ENCODE data around the gene TFAP2A. TPM values are rescaled to one million over a fixed set of nuclear protein-coding genes. Genes with fewer than 3 reads are reported as not detected.
A peak's percentile ranks its signal among the peaks of the same experiment; 100 is the strongest.

TFAP2A gene
- total RNA-seq, 1 donor from 2014 or later, result not detected

- peak; percentile 32 to 43 for DNase-seq (ENCODE audit: low read depth in 2 of 2)
These were observed 2.2 kb downstream of the TFAP2A start for GRCh38 chr6:10412461-10413261.

- peak; percentile 53 to 60 for DNase-seq (ENCODE audit: low read depth in 2 of 2)
These were observed 2.9 kb downstream of the TFAP2A start for GRCh38 chr6:10411971-10412460.

GRCh38 chr6:10411131-10411970 is 3.5 kb downstream of the TFAP2A start:
- no peak for DNase-seq (ENCODE audit: low read depth in 2 of 2)

GRCh38 chr6:10410207-10411050 is 4.4 kb downstream of the TFAP2A start:
- no peak for DNase-seq (ENCODE audit: low read depth in 2 of 2)

GRCh38 chr6:10409731-10410206 is 5.1 kb downstream of the TFAP2A start:
- DNase-seq (ENCODE audit: low read depth in 2 of 2), result no peak

- DNase-seq (ENCODE audit: low read depth in 2 of 2), result no peak
These were observed 5.6 kb downstream of the TFAP2A start for GRCh38 chr6:10409233-10409721.

GRCh38 chr6:10408457-10408856 is 6.4 kb downstream of the TFAP2A start:
- no peak for DNase-seq (ENCODE audit: low read depth in 2 of 2)

GRCh38 chr6:10407674-10408054 is 7.2 kb downstream of the TFAP2A start:
- no peak for DNase-seq (ENCODE audit: low read depth in 2 of 2)

- no peak for DNase-seq (ENCODE audit: low read depth in 2 of 2)
These were observed 7.7 kb downstream of the TFAP2A start for GRCh38 chr6:10407018-10407673.

- no peak for DNase-seq (ENCODE audit: low read depth in 2 of 2)
These were observed 8.3 kb downstream of the TFAP2A start for GRCh38 chr6:10406556-10406955.

- no peak for DNase-seq (ENCODE audit: low read depth in 2 of 2)
These were observed 9.4 kb downstream of the TFAP2A start for GRCh38 chr6:10405513-10405900.

- DNase-seq (ENCODE audit: low read depth in 2 of 2), result no peak
These were observed 9.9 kb downstream of the TFAP2A start for GRCh38 chr6:10404799-10405512.

- DNase-seq (ENCODE audit: low read depth in 2 of 2), result peak; percentile 96 to 97
These were observed 10.6 kb downstream of the TFAP2A start for GRCh38 chr6:10404107-10404798.

- DNase-seq (ENCODE audit: low read depth in 2 of 2), result peak in 1 of 2 donors; percentile 50
These were observed 11.3 kb downstream of the TFAP2A start for GRCh38 chr6:10403385-10404106.

GRCh38 chr6:10402648-10403311 is 12.1 kb downstream of the TFAP2A start:
- no peak for DNase-seq (ENCODE audit: low read depth in 2 of 2)

GRCh38 chr6:10401632-10402223 is 13.1 kb downstream of the TFAP2A start:
- no peak for DNase-seq (ENCODE audit: low read depth in 2 of 2)

GRCh38 chr6:10401004-10401536 is 13.8 kb downstream of the TFAP2A start:
- DNase-seq (ENCODE audit: low read depth in 2 of 2), result no peak

All from lung microvascular endothelial cell (primary cell).